AG20443 (cell line): Measurements from ENCODE around the gene ODF4.
"Not testable (repeated sequence)": the region's sequence is repeated elsewhere in the genome, so short reads cannot be mapped to it uniquely, and the experiment has no call there.

ENCODE experiments used
- DNase-seq: peaks from one replicate; pipeline ENCODE4 v3.0.0; 2012; ENCODE audit warnings: low spot score, mixed read lengths

ODF4 gene

DNA sequence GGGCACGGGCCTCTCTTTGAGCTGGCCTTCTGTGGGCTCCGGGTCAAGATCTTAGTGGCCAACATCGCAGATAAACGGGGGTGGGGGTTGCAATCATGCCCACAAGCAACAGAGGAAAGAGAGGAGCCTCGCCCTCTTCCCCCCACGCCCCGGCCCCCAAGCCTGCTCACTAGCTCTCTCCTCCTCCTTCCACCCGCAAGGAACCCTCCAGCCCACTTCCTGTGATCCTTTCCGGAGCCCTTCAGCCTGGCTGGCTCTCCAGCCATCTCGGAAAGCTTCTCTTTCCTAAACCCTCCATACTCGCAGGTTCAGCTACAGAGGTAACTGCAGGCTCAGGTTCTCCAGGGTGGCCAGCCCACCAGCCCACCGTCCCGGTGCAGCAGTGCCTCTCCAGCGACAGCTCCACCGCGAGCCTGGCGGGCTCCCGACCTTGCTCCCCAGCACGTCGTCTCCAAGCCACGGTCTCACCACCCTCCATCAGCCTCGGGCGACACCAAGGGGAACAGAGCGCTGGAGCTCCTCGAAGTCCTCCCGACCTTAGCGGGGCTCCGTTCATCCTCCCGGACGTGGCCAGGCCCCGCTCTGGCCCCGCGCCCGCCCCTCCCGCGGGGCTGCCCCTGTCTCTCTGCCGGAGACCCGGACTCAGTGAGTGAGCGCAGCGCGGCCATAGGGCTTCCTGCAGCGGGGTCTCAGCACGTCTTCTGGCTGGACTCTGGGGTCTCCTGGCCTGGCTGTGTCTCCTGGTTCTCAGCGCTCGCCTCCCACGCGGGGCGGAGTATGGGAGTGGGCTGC, 12.9 kb upstream of the ODF4 start:
- peak; percentile 75 for DNase-seq

DNA sequence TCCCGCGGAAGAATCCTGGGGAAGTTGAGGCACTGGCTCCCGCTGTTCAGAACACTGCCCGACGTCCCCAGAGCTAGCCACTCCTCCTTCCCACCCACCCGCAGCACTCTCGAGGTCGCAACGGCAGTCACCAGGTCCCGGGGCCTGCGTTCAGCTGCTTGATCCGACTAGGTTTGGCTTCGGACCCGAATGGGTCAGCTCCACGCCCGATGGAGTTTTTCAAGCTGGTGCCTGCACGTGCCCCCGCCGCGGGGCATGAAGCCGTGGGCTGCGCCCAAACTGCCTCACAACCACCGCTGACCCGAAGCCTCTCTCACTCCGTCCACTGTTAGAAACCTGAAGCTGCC, 12.4 kb upstream of the ODF4 start:
- DNase-seq = peak; percentile 18

DNA sequence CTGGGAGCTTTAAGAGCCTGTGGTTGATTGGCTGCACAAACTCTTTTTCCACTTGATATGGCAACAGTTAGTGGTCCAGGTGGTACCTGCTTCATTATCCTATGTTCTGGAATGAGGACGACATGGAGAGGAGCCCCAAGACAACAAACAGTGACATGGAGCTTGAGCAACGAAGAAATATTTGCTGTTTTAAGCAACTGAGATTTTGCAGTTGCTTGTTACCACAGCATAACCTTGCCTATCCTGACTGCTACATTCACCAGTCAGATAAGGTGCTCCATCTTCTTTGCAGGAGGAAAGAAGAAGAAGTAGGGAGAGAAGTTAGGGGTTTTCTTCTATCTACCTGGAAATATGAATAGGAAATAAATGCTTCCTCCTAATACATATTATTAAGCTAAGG, 7.5 kb upstream of the ODF4 start:
- no peak for DNase-seq

DNA sequence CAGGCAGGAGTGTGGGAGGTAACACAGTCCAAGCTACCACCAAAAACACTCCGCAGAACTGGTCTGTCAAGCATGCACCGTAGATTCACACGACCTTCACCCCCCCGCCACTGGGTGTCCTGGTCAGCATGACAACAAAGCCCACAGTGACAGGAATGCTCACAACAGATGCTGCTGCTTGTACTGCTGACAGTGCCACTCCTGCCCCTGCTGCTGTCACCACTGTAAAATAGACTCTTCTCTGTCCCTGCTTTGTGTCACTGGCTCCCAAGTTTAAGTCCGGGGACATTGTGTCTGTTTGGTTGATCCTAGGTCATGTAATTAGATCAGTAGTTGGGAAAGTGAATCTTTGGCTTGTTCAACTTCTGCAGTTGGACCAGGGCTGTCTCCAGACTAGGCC, 7.0 kb upstream of the ODF4 start:
- no peak for DNase-seq

DNA sequence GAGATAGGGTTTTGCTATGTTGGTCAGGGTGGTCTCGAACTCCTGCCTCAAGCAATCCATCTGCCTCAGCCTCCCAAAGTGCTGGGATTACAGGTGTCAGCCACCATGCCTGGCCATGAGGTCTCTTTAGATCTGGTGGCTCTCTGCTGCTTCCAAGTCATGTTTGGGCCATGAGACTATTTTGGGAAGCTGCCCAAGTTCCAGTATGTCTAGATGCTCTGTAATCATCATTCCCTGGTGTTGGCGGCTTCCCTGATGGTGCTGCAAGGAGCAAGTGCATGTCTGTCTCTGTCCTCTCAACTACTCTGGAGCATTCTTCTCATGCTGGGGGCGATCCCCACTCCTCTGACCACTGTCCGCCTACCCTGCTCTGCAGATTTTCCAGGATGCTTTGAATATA, 6.4 kb upstream of the ODF4 start:
- DNase-seq = peak; percentile 12

DNA sequence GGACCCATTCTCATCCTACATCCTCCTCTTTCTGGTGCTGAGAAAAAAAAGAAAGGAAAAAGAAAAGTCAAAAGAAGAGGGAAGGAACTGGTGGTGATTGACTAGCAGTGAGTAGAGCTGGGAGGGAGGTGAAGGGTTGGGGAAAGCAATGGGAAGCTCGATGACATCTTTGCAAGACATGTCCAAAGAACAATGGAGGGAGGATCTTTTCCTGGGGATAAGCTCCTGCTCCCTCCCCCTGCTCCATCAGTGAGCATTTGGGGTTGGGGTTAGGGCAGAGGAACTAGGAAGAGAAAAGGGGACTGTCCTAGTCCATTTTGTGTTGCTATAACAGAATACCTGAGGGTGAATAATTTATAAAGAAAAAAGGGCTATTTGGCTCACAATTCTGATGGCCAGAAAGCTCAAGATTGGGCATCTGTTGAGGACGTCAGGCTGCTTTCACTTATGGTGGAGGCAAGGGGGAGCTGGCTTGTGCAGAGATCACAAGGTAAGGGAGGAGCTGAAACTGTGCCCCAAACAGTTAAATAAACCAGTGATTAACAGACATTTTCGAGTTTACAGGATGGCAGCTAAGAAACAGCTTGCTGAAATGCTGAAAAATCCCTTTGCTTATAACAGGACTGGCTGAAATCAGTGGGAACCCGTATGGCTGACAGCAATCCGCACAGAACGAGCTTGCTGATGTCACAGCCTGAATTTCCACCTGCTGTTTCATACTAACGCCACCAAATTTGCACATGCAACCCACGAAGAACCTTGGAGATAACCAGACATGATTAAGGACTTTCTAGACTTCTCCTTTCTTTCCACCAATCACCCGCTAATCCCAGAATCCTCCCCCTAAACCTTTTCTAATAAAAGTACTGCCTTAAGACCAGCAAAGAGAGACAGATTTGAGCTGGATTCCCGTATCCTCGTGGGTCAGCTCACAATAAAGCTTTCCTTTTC, 1.6 kb upstream of the ODF4 start:
- no peak for DNase-seq

DNA sequence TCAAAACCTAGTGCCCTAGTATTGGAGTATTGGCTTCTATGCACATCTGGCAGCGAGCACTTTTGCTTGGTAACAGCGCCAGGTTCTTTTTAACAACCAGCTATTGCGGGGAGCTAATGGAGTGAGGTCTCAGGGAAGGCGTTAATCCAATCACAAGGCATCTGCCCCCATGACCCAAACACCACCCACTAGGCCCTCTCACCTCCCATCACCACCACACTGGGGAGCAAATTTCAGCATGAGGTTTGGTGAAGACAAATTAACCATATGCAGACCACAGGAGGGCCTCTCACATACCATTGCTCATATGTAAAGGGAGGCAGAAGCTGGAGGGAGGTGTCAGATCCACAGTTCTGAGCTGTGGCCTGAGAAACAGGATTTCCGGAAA, 893 bp upstream of the ODF4 start:
- no peak for DNase-seq

DNA sequence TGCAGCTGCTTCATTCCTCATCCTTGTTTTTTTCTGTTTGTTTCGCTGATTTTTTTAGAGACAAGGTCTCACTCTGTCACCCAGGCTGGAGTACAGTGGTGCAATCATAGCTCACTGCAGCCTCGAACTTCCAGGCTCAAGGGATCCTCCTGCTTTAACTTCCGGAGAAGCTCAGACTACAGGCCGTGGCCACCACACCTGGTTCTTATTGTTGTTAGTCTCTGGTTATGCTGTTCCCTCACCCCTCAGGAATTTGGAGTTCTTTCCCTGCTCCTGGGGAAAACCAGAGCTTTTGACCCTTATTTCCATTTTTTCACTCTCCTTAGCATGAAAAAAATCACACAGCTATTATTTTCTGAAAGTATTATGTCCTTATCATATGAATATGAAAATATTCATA, 1.8 kb downstream of the ODF4 start:
- DNase-seq = no peak

DNA sequence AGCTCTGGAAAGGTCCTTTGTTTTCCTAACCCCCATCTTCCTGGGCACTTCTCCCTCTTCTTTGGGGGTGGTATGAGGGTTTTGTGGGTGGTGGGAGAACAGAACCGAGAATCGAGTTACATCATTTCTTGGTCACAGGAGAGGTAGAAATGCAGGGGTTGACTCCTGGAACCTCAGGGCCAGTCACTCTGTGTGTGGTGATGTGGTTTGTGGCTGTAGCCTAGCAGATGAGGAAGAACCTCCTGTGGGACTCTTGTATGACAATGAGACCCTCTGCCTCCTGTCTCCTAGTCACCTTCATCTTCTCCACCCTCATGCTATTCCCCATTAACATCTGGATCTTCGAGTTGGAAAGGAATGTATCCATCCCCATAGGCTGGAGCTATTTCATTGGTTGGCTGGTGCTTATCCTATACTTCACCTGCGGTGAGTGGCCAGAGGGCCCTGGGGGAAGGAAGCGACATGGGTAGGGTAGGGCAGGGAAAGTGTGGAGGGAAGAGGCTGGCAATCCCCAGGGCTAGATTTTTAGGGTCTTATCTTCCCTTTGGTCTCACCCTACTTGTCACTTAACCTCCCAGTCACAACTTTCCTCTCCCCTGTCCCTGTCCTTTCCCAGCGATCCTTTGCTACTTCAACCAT, 5.5 kb downstream of the ODF4 start:
- no peak for DNase-seq

DNA sequence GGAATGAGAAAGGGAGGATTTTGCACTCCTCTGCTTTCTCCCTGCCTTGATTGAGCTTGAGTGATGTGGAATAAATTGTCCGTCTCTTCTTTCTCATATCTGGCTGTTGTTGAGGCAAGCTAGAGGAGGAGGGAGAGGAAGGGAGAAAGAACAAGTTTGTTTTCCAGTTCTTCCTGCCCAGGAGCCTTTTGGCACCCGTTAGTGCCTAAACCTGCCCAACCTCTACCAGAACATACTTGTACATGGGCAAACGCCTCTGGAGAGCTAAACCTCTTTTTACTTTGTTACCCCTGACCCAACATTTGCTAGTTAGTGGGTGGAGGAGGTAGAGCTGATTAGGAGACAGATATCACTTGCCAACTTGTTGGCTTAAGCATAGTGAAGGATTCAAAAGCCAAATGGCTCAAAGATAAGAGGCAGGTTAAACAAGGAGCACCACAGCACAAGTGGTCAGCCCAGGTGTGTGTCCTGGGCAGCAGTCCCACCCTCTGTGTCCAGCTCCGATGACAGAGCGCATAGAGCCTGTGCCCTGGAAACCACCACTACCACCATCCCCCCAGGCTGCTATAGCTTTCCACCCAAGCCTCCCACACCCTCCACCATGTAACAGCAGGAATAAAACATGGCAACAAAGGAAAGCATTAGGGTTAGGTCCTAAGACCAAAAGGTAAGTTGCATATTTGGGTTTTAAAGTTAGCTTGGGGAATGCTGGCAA, 6.5 kb downstream of the ODF4 start:
- DNase-seq = no peak

DNA sequence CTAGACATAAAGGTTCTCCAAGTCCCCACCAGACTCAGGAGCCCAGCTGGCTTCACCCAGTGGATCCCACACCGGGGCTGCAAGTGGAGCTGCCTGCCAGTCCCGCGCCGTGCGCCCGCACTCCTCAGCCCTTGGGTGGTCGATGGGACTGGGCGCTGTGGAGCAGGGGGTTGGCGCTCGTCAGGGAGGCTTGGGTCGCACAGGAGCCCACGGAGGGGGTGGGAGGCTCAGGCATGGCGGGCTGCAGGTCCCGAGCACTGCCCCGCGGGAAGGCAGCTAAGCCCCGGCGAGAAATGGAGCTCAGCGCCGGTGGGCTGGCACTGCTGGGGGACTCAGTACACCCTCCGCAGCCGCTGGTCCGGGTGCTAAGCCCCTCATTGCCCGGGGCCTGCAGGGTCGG, 7.4 kb downstream of the ODF4 start:
- not testable (repeated sequence) for DNase-seq

DNA sequence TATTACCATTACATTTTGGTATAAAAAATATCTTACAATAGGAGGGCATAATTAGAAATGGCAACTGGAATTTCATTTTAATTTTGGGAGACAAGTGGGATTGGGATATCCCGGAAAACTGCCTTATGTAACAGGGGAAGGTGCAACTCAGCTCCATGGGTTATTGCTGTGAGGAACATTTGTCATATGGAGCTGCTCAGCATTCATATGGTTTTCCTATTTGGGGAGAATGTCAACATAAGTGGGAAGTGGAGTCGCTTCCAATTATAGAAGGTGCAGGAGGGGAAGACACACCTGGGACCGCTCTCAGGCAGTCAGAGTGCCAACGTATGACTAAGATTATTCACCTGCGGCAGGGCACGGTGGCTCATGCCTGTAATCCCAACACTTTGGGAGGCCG, 10.7 kb downstream of the ODF4 start:
- DNase-seq = no peak

DNA sequence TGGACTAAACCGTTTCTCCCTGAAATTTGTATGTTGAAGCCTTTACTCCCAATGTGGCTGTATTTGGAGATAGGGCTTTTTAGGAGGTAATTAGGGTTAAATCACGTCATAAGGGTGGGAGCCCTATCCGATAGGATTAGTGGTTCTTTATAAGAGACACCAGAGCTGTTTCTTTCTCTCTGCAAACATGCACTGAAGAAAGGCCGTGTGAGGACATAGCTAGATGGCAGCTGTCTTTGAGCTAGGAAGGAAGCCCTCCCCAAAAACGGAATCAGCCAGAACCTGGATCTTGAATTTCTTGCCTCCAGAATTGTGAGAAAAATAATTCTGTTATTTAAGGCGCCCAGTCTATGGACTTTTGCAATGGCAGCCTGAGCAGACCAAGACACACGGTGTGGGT, 14.1 kb downstream of the ODF4 start:
- DNase-seq = no peak

DNA sequence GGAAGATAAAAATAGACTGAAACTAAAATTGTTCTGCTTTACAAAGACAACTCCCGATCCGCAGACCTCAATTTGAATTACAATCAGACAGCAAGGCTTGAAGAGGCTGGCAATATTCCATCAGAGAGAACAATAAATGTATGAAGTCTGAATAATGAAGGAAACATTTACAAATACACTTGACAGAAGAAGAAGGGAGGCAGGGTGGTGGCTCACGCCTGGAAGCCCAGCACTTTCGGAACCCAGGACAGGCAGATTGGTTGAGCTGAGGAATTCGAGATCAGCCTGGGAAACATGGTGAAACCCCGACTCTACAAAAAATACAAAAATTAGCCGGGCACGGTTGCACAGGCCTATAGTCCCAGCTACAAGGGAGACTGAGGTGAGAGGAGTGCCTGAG, 14.6 kb downstream of the ODF4 start:
- no peak for DNase-seq

DNA sequence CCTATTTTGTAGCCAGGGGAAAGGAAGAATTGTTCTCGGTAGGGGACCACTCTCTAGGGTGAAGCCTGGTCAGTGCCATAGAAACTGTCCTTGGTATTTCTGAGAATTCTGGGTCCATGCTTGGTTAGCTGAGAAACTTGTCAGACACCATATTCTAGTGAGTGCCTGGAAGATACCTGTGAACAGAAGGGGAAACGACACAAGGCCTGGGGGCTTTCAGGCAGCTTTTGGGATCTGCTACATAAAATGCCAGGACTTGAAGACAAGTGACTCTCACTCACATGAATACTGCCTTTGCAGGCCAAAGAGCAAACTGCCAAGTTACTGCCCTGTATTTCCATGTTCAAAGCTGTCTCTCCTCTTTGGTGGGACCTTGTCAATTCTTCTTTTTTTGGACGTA, 18.3 kb downstream of the ODF4 start:
- DNase-seq = no peak

DNA sequence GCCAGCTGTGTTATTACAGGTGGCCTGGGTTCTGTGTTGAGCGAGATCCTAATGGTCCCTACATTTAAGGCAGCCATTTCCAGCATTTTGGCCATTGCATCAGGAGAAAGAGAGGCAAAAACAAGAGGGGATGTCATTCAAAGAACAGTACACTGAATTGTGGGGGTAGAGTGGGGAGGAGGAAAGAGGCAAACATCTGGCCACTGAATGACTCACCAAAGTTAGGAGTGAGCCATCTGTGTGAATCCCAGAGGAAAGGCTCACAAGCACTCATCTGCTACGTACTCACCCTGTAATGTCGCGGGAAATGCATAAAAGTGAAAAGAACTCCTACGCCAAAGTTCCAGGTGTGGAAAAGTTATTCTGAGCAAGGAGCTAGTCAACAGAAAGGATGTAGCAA, 20.1 kb downstream of the ODF4 start:
- peak; percentile 86 for DNase-seq

DNA sequence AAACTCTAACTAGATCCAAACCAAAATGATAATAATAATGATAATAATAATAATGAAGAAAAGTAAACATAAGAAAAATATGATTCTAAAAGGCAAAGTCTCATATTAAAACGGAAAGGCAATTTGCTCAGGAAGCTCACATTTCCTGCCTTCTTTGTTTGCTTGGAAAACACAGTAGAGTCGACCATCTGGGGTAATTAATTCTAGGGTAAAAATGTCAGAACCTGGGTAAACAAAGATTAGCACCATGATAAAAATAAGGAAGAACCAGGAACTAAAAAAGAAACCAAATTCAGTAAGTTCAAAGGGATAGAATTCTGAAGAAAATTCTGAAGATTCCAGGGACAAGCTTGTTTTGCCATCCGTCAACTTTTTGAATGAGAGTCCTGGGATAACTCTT, 20.6 kb downstream of the ODF4 start:
- DNase-seq = no peak

DNA sequence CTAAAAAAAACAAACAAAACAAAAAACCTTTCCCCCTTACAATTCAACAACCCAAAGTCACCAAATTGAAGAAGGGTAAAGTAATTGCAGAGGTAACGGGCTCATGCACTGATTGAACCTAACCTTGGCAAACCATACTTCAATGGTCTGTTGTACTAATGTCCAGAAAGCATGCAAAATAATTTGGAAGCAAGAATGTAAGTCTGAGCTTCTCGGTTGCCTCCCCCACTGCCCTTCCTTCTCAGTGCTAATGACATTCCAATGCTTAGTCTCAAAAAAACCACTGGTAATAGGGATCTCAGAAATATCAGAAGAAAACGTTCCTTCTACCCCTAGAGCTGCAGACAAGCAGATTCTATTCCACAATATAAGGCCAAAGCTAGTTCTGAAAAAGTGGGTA, 21.1 kb downstream of the ODF4 start:
- no peak for DNase-seq

DNA sequence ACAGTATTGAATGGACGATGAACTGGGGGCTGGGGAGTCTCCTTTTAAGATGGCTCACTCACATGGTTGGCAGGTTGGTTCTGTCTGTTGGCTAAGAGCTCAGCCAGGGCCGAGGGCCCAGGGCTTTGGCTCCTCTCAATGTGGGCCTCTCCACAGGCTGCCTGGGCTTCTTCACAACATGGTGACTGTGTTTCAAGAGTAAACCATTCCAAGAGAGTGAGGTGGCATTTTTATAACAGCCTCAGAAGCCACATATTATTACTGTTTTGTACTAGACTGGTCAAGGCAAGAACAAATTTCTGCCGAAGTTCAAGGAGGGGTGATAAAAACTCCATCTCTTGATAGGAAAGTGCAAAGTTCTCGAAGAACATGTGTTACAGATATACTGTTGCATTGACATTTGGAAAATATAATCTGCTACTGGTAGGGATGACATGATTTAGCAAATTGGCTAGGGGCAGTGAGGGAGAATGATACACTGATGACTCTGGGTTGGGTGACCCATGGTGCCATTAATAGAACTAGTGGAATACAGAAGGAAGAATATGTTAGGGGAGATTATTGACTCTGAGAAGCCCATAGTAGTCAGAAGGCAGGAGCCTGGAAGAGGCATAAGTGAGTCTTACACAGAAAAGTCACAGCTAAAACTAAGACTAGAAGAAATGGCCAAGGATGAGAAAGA, 23.2 kb downstream of the ODF4 start:
- DNase-seq = no peak

DNA sequence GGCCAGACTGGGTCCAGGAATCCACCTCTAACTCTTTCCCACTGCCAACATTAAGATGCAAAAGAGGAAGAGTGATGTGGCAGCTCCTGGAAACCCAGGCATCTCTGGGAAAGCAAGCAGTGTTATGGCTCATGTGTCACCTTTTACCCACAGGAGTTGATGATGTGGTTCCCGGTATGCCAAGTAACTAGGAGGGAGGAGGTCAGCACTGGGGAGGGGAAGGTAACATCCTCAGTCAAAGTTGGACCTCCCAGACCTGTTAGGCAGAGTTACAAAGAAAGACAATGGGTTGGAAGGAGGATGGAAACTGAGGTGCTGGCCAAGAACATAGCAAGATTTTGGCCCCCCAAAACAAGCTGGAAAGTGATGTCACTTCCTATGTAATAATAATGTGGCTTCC, 25.5 kb downstream of the ODF4 start:
- no peak for DNase-seq

DNA sequence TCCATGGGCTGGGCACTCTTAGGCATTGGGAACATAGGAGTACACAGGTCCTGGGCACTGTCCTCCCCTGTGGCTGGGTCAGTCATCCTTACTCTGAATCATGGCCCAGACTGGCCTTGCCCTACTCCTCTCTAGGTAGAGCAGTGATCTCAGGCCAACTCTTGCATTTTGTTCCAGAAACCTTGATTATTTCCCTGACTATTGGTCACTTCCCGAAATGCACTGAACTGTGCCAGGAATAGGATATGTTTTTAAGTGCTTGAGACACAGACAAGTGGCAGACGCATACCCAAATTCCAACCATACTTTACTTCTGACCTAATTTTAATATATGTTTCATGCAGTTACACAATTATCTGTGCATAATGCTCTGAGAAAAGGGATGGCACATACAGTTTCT, 26.6 kb downstream of the ODF4 start:
- peak; percentile 27 for DNase-seq

DNA sequence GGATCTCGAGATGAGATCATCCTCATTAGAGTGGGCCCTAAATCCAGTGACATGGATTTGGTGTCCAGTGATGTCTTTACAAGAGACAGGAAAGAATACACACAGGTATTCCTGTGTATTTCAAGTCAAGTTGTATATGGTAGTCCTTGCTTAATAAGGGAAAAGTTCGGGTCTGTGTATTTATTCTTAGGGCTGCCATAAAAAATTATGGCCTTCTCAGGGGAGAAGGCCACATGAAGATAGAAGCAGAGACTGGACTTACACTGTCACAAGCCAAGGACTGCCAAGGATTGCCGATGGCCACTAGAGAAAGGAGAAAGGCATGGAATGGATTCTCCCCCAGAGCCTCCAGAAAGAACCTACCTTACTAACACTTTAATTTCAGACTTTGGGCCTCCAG, 28.6 kb downstream of the ODF4 start:
- DNase-seq = no peak
